ENCODE data around the gene NEU1. TPM values are rescaled to one million over a fixed set of nuclear protein-coding genes. Genes with fewer than 3 reads are reported as not detected.

Gene NEU1
- total and polyA plus RNA-seq, 2 of the 8 experiments (the other 6 are each of a cell fraction or from before 2014, with no cell fraction given): 41.2 to 72.1 TPM

GRCh38 chr6:31851485-31851832 lies 11.2 kb downstream of the NEU1 start:
- no peak overlapping the region for H2BK20ac ChIP-seq (ENCODE audit: low read length)
- no peak overlapping the region for H3K27ac ChIP-seq (ENCODE audit: low read depth, low read length)
- no peaks in the 10 kb centered on the region for H3K79me1 ChIP-seq (ENCODE audit: low read depth, low read length)
- no peak overlapping the region for H4K8ac ChIP-seq (ENCODE audit: extremely low read depth, insufficient read depth, low read length)
- no peaks in the 10 kb centered on the region for H4K20me1 ChIP-seq (replicated peaks in 1 of 2; ENCODE audit: control insufficient read depth in 1 of 2, insufficient read depth in 2 of 2, low read length in 2 of 2)
- H2AK5ac ChIP-seq (ENCODE audit: low read depth, low read length): no peak overlapping the region
- H4K5ac ChIP-seq (ENCODE audit: insufficient read length, low read depth, low read length): no peak overlapping the region
- H3K27me3 ChIP-seq (replicated peaks in 1 of 4; ENCODE audit: control insufficient read depth in 3 of 4, extremely low read depth in 1 of 4, insufficient read depth in 3 of 4, low read length in 3 of 4): no peaks in the 10 kb centered on the region
- 94% methylated on average over 2 of the region's 2 CpGs; no CpG with 5 or more reads in 1 of the 2 experiments for WGBS, 2 experiments (ENCODE audit: extremely low coverage in 1 of 2, insufficient coverage in 1 of 2, insufficient read length in 1 of 2, insufficient replicate concordance in 2 of 2, low coverage in 1 of 2, low lambda C conversion rate in 2 of 2, missing lambda C conversion rate in 1 of 2)
- no peak overlapping the region for H3K14ac ChIP-seq (ENCODE audit: insufficient read length)
- H3K18ac ChIP-seq (ENCODE audit: extremely low read depth, low read length): no peak overlapping the region
- peak overlapping the region in 1 of 4 experiments; percentile 18; a peak in 1 of 7 replicates for H3K9ac ChIP-seq (replicated peaks in 1 of 4; ENCODE audit: extremely low read depth in 1 of 4, low read depth in 3 of 4, low read length in 3 of 4)
- peaks cover 6 to 7% of the 10 kb centered on the region in 2 experiments; a peak in 1 of 4 replicates for H3K9me3 ChIP-seq (ENCODE audit: insufficient read depth in 2 of 2, low read depth in 1 of 2, low read length in 1 of 2)
- H3K4me3 ChIP-seq (ENCODE audit: extremely low read depth in 1 of 4, insufficient read depth in 2 of 4, low read depth in 3 of 4, low read length in 4 of 4): no peak overlapping the region
- DNase-seq (ENCODE audit: low read depth in 1 of 2, low spot score in 2 of 2): no peak
- H2BK12ac ChIP-seq (ENCODE audit: low read depth, low read length): no peak overlapping the region
- H3K79me2 ChIP-seq (ENCODE audit: control insufficient read depth in 1 of 2, insufficient read depth in 2 of 2, low read length in 2 of 2): no peaks in the 10 kb centered on the region
- FAIRE-seq: no peak
- ChIA-PET CTCF (ENCODE audit: partially characterized antibody) (interaction anchor here (0.6 to 1.3 kb wide), 3 partner anchors 12 to 557 kb away, joined by 3 to 4 read pairs (median 3); no protein-coding TSS in a partner anchor), POLR2A (ENCODE audit: partially characterized antibody) (interaction anchor here (0.6 to 12.6 kb wide), 8 partner anchors 9 to 702 kb away, joined by 3 to 189 read pairs (median 3); partner anchors contain the start of gene NEU1)
- H3K23me2 ChIP-seq (ENCODE audit: low read depth, low read length): no peaks in the 10 kb centered on the region
- no peak for TF ChIP-seq GTF2F1 (IDR thresholded peaks at IDR 0.05; ENCODE audit: borderline replicate concordance, low read depth, low read length)
- TF ChIP-seq EZH2 (IDR thresholded peaks at IDR 0.05; ENCODE audit: low read depth, low read length, severe bottlenecking): no peak
- no peak for TF ChIP-seq MAFK (IDR thresholded peaks at IDR 0.05; ENCODE audit: low read depth, low read length)
- TF ChIP-seq JUND (IDR thresholded peaks at IDR 0.05; ENCODE audit: low read length): no peak
- TF ChIP-seq SIX5 (IDR thresholded peaks at IDR 0.05; ENCODE audit: low read depth, low read length): no peak
- TF ChIP-seq BACH1 (IDR thresholded peaks at IDR 0.05; ENCODE audit: low read length): no peak
- no peak for TF ChIP-seq CHD1 (IDR thresholded peaks at IDR 0.05; ENCODE audit: low read depth, low read length)
- H2BK15ac ChIP-seq (ENCODE audit: low read length): no peak overlapping the region
- H3K56ac ChIP-seq (replicated peaks; ENCODE audit: insufficient read length, low read depth, low read length): no peak overlapping the region
- H3K23ac ChIP-seq (ENCODE audit: insufficient read length): no peak overlapping the region
- H3K4ac ChIP-seq (replicated peaks; ENCODE audit: insufficient read length, low read depth, low read length): no peak overlapping the region
- H3K4me2 ChIP-seq (ENCODE audit: insufficient read depth in 1 of 2, low read depth in 2 of 2, low read length in 2 of 2): peak overlapping the region in 1 of 2 experiments; percentile 34; a peak in 1 of 4 replicates
- peaks cover 0 to 4% (median 0%) of the 10 kb centered on the region in 4 experiments; a peak in 2 of 8 replicates for H3K36me3 ChIP-seq (ENCODE audit: control insufficient read depth in 2 of 4, insufficient read depth in 4 of 4, low read length in 3 of 4)
- no peak overlapping the region for H2AFZ ChIP-seq (ENCODE audit: low read length)
- H2BK120ac ChIP-seq (replicated peaks; ENCODE audit: low read depth, low read length): no peak overlapping the region
- no peak overlapping the region for H4K91ac ChIP-seq (replicated peaks; ENCODE audit: insufficient read length, low read length)
- no peak overlapping the region for H2BK5ac ChIP-seq (ENCODE audit: low read depth, low read length)
- no peaks in the 10 kb centered on the region for H3K4me1 ChIP-seq (replicated peaks in 1 of 4; ENCODE audit: control insufficient read depth in 3 of 4, insufficient read depth in 4 of 4, low read length in 3 of 4)
